SK-N-SH treated with all-trans-retinoic acid at 6 μM for 48 hours (cell line): ENCODE measurements around the gene TMEM50A.
"Not testable (repeated sequence)": the region's sequence is repeated elsewhere in the genome, so short reads cannot be mapped to it uniquely, and the experiment has no call there.

ENCODE experiments used
- ATAC-seq: fragments of 200-7000 bp; cut with Tn5 transposase; 3 replicates; pipeline ENCODE4 v1.9.1; 2020; ENCODE audit warnings: mild to moderate bottlenecking, moderate library complexity
- ARNTL ChIP-seq: fragments of 450-650 bp; formaldehyde crosslinking; IDR thresholded peaks from 2 replicates; pipeline ENCODE4 v1.5.0; 2020; ENCODE audit warnings: low read depth, mild to moderate bottlenecking, moderate library complexity, borderline replicate concordance
- BACH2 ChIP-seq: fragments of 250-450 bp; sonication (Bioruptor Pico); IDR thresholded peaks from 2 replicates; pipeline ENCODE4 v1.9.0; 2021; ENCODE audit warnings: mild to moderate bottlenecking, borderline replicate concordance
- ESRRG ChIP-seq: fragments of 250-450 bp; sonication (Bioruptor Pico); IDR thresholded peaks from 2 replicates; pipeline ENCODE4 v1.6.1; 2021; ENCODE audit warnings: mild to moderate bottlenecking
- GLIS3 ChIP-seq: fragments of 250-450 bp; sonication (Bioruptor Pico); IDR thresholded peaks from 2 replicates; pipeline ENCODE4 v1.5.0; 2020; ENCODE audit warnings: mild to moderate bottlenecking, moderate library complexity
- ISL1 ChIP-seq: fragments of 250-450 bp; sonication (Bioruptor Pico); IDR thresholded peaks from 2 replicates; pipeline ENCODE4 v2.1.2; 2022; ENCODE audit warnings: mild to moderate bottlenecking, moderate library complexity
- POU6F1 ChIP-seq: fragments of 250-450 bp; sonication (Bioruptor Pico); IDR thresholded peaks from 2 replicates; pipeline ENCODE4 v1.8.0; 2021; ENCODE audit warnings: low read depth, mild to moderate bottlenecking, moderate library complexity, borderline replicate concordance
- TOX ChIP-seq: fragments of 250-450 bp; sonication (Bioruptor Pico); IDR thresholded peaks from 2 replicates; pipeline ENCODE4 v1.8.0; 2021; ENCODE audit warnings: mild to moderate bottlenecking, moderate library complexity, borderline replicate concordance
- ZC3H10 ChIP-seq: fragments of 250-450 bp; sonication (Bioruptor Pico); IDR thresholded peaks from 2 replicates; pipeline ENCODE4 v1.5.1; 2021; ENCODE audit warnings: mild to moderate bottlenecking, moderate library complexity
- ZFP3 ChIP-seq: fragments of 250-450 bp; sonication (Bioruptor Pico); IDR thresholded peaks from 2 replicates; pipeline ENCODE4 v1.5.0; 2020; ENCODE audit warnings: mild to moderate bottlenecking, moderate library complexity
- ZFP30 ChIP-seq: fragments of 450-650 bp; formaldehyde crosslinking; IDR thresholded peaks from 2 replicates; pipeline ENCODE4 v1.5.0; 2022; ENCODE audit warnings: mild to moderate bottlenecking, moderate library complexity
- ZNF565 ChIP-seq: fragments of 450-650 bp; formaldehyde crosslinking; conservative IDR thresholded peaks from 2 replicates; pipeline ENCODE4 v1.5.0; 2020; ENCODE audit warnings: low read depth, mild to moderate bottlenecking, moderate library complexity
- ZNF70 ChIP-seq: fragments of 450-650 bp; formaldehyde crosslinking; IDR thresholded peaks from 2 replicates; pipeline ENCODE4 v1.5.0; 2020; ENCODE audit warnings: mild to moderate bottlenecking, moderate library complexity
- ZNF8 ChIP-seq: fragments of 450-650 bp; formaldehyde crosslinking; IDR thresholded peaks from 2 replicates; pipeline ENCODE4 v1.5.0; 2020; ENCODE audit warnings: mild to moderate bottlenecking, moderate library complexity
- TF ChIP-seq, protein P1 (sequence below): fragments of 250-450 bp; sonication (Bioruptor Pico); IDR thresholded peaks from 2 replicates; pipeline ENCODE4 v1.5.1; 2020; ENCODE audit warnings: low read depth, mild to moderate bottlenecking, moderate library complexity
- TF ChIP-seq, protein P2 (sequence below): fragments of 250-450 bp; sonication (Bioruptor Pico); IDR thresholded peaks from 2 replicates; pipeline ENCODE4 v1.8.0; 2020; ENCODE audit warnings: mild to moderate bottlenecking, moderate library complexity, borderline replicate concordance

The TMEM50A gene

GRCh38 chr1:25361901-25362300 lies 23.8 kb downstream of the TMEM50A start:
- TF ChIP-seq ZFP30 (CRISPR knock-in tag), result no peak
- TF ChIP-seq, protein P1, sequence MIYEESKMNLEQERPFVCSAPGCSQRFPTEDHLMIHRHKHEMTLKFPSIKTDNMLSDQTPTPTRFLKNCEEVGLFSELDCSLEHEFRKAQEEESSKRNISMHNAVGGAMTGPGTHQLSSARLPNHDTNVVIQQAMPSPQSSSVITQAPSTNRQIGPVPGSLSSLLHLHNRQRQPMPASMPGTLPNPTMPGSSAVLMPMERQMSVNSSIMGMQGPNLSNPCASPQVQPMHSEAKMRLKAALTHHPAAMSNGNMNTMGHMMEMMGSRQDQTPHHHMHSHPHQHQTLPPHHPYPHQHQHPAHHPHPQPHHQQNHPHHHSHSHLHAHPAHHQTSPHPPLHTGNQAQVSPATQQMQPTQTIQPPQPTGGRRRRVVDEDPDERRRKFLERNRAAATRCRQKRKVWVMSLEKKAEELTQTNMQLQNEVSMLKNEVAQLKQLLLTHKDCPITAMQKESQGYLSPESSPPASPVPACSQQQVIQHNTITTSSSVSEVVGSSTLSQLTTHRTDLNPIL (CRISPR knock-in tag), result no peak
- no peak for TF ChIP-seq ARNTL (CRISPR knock-in tag)
- no peak for TF ChIP-seq POU6F1 (CRISPR knock-in tag)
- TF ChIP-seq TOX (CRISPR knock-in tag), result no peak
- TF ChIP-seq BACH2 (CRISPR knock-in tag), result no peak
- TF ChIP-seq ZNF70, result no peak
- no peak for TF ChIP-seq ZFP3 (CRISPR knock-in tag)
- TF ChIP-seq, protein P2, sequence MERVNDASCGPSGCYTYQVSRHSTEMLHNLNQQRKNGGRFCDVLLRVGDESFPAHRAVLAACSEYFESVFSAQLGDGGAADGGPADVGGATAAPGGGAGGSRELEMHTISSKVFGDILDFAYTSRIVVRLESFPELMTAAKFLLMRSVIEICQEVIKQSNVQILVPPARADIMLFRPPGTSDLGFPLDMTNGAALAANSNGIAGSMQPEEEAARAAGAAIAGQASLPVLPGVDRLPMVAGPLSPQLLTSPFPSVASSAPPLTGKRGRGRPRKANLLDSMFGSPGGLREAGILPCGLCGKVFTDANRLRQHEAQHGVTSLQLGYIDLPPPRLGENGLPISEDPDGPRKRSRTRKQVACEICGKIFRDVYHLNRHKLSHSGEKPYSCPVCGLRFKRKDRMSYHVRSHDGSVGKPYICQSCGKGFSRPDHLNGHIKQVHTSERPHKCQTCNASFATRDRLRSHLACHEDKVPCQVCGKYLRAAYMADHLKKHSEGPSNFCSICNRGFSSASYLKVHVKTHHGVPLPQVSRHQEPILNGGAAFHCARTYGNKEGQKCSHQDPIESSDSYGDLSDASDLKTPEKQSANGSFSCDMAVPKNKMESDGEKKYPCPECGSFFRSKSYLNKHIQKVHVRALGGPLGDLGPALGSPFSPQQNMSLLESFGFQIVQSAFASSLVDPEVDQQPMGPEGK, result no peak
- no peak for ATAC-seq

DNA sequence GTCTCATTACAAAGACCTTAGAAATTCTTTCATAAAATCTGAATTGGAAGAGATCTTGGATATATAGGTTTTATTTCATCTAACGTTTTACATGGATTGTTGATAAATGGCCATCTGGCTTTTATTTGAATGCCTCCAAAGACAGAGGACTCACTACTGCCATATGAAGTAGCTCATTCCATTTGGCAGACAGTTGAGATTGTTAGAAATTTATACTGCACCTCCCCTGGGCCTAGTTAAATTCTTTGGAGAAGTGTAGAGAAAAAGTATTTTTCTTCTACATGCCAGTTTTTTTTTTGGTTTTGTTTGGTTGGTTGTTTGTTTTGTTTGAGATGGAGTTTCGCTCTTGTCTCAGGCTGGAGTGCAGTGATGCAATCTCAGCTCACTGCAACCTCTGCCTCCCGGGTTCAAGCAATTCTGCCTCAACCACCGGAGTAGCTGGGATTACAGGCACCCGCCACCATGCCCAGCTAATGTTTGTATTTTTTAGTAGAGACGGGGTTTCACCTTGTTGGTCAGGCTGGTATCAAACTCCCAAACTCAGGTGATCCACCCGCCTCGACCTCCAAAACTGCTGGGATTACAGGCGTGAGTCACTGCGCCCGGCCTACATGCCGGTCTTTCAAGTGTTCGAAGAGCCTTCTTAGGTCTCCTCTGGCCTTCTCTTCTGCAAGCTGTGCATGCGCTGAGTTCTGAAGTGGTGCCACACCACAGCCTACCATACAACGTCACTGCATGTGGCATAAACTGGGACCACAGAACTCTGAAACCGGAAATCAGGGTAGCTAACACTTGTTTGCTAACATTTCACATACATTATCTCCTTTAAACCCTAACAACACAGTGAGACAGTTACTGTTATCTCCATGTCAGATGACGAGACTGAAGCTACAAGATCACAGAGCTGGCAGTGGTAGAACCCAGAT lies 24.8 kb downstream of the TMEM50A start:
- ATAC-seq, result not testable (repeated sequence)

GRCh38 chr1:25369241-25369640 lies 31.1 kb downstream of the TMEM50A start:
- TF ChIP-seq ARNTL (CRISPR knock-in tag) (no peak), ZNF8 (CRISPR knock-in tag) (no peak), GLIS3 (CRISPR knock-in tag) (no peak), ESRRG (CRISPR knock-in tag) (no peak), ZC3H10 (CRISPR knock-in tag) (no peak), BACH2 (CRISPR knock-in tag) (no peak), ZNF565 (CRISPR knock-in tag) (no peak), POU6F1 (CRISPR knock-in tag) (no peak), ZFP3 (CRISPR knock-in tag) (no peak), ZFP30 (CRISPR knock-in tag) (no peak)
- TF ChIP-seq, protein P1 (CRISPR knock-in tag), result no peak
- ATAC-seq, result no peak

GRCh38 chr1:25369691-25370271 lies 31.6 kb downstream of the TMEM50A start:
- not testable (repeated sequence) for ATAC-seq

DNA sequence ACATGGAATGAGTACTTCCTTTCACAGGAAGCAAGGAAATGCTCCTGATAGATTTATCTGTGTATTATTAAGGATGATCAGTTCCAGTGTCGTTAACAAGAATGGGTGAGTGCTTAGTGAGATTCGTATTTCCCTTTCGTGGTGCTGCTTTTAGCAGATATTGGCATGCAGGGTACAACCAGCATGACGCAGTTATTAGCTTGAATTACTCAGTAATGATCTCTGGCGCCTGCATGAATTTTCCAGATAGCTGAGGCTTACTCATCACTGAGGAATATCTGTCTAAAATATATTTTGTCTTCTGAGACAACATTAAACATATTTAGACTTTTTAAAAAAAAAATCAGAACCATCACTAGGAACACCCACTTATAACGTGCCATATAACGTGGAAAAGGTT lies 33.6 kb downstream of the TMEM50A start:
- TF ChIP-seq ZC3H10 (CRISPR knock-in tag) (0 out of 2 replicates have a peak, but pooled peaks have one; percentile 32), ISL1 (peak; percentile 61), TOX (CRISPR knock-in tag) (peak; percentile 78; the same call in 1 of the 2 replicates)
- ATAC-seq, result peak; percentile 92

DNA sequence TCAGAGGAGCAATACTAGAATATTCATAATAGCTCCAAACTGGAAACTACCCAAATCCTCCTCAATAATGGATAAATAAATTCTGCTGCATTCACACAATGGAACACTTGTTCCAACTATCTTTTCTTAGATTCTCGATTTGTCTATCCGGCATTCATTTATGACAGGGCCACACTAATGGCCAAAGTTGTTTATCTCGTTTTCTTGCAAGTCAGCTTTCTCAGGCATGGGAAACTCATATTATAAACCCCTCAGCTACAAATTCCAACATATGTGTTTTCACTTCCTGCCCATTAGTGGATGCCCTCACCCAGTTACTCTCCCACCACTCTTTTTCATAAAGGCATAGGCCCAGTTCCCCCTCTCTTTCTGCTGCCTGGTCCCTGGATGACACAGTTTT lies 40.2 kb downstream of the TMEM50A start:
- not testable (repeated sequence) for ATAC-seq

DNA sequence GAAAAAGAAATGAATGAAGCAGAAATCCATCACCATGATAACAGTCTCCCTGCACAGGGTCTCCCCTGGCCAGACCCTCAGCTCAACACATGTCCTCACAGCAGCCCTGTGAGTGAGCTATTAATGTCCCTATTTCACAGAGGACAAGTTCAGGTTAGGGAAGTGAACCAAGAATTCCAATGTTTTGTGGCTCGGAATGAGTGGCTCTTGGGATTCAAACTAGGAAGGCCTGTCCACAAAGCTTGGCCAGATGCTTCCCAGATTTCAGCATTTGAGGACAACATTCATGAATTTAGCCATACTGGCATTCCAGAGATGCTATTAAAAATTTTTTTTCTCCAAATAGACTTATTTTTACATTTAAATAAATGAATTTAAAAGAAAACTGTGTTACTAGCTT lies 44.4 kb downstream of the TMEM50A start:
- not testable (repeated sequence) for ATAC-seq

DNA sequence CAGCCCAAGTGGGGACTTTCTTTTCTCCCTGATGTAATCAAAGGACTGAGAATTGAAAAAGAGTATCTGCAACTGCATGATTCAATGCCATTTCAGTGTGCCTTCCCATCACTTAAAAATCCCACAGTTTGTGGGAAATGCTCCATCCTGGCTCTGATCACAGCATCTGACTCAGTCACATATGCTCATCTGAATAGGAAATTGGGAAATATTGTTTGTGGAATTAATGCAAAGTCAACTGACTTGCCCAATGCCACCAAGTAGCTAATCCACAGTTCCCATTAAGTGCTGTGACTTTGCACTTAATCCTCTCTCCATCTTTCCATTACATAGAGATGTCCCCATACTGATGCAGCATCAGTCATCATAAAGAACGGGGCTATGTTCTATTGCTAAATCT lies 45.0 kb downstream of the TMEM50A start:
- ATAC-seq, result not testable (repeated sequence)

- ATAC-seq, result not testable (repeated sequence)
Observed at GRCh38 chr1:25383875-25384274, 45.7 kb downstream of the TMEM50A start.

GRCh38 chr1:25387096-25387495 lies 49.0 kb downstream of the TMEM50A start:
- peak; percentile 20; the same call in 1 of the 3 replicates for ATAC-seq

DNA sequence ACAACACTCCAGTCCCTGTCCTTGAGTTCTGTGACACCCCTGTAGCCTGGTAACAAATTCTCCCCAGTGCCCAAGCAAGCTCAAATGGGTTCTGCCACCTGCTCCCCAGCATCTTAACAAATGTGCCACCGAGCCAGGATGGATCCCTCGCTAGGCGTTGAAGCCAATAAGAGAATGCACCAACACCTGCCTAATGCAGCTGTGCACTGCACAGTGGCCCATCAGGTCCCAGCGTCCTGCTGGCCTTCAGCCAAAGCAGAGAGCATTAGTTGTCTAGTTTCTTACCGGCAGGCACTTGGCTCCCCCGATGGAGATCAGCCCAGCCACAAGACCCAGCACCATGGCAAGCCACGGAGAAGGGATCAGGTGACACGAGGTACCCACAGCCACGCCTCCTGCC lies 50.6 kb downstream of the TMEM50A start:
- not testable (repeated sequence) for ATAC-seq
